Duodenal mucosa (tissue), 2 donors: Measurements from ENCODE around the gene GRAMD4.

Experiments used
- H3K27ac ChIP-seq: one replicate; pipeline ENCODE4 v1.7.0; 2013; ENCODE audit warnings: low read depth, low read length
- H3K27me3 ChIP-seq, 2 donors: one replicate each; pipeline ENCODE4 v1.7.0; 2013; ENCODE audit warnings: low read length in 2 of 2, control low read depth in 1 of 2; ENCODE audit not compliant: insufficient read depth in 2 of 2, control insufficient read depth in 1 of 2
- H3K36me3 ChIP-seq, 2 donors: one replicate each; pipeline ENCODE4 v1.7.0; 2013; ENCODE audit warnings: low read length in 2 of 2, control low read depth in 1 of 2; ENCODE audit not compliant: insufficient read depth in 2 of 2, control insufficient read depth in 1 of 2
- H3K4me1 ChIP-seq, 2 donors: one replicate each; pipeline ENCODE4 v1.7.0; 2013; ENCODE audit warnings: low read length in 2 of 2, control low read depth in 1 of 2; ENCODE audit not compliant: insufficient read depth in 2 of 2, control insufficient read depth in 1 of 2
- H3K4me3 ChIP-seq, 2 donors: one replicate each; pipeline ENCODE4 v1.7.0; 2013; ENCODE audit warnings: low read length in 2 of 2, low read depth in 1 of 2
- H3K9ac ChIP-seq, 2 donors: one replicate each; pipeline ENCODE4 v1.7.0; 2013; ENCODE audit warnings: low read length in 2 of 2, low read depth in 1 of 2
- H3K9me3 ChIP-seq, 2 donors: one replicate each; pipeline ENCODE4 v1.7.0; 2013; ENCODE audit warnings: low read length in 2 of 2, control low read depth in 1 of 2; ENCODE audit not compliant: control insufficient read depth in 1 of 2

GRAMD4 gene

GRCh38 chr22:46583571-46583970 is 36.6 kb upstream of the GRAMD4 start:
- Histone ChIP-seq H3K9me3 (no peaks in the 10 kb centered on the region), H3K4me1 (peaks cover 78 to 90% of the 10 kb centered on the region in 2 donors), H3K27me3 (no peaks in the 10 kb centered on the region), H3K4me3 (no peak overlapping the region), H3K9ac (no peak overlapping the region), H3K27ac (no peak overlapping the region), H3K36me3 (no peaks in the 10 kb centered on the region)

GRCh38 chr22:46584081-46584921 is 35.9 kb upstream of the GRAMD4 start:
- Histone ChIP-seq H3K27ac (no peak overlapping the region), H3K4me3 (no peak overlapping the region), H3K4me1 (peaks cover 71 to 83% of the 10 kb centered on the region in 2 donors), H3K27me3 (no peaks in the 10 kb centered on the region), H3K9ac (no peak overlapping the region), H3K9me3 (no peaks in the 10 kb centered on the region), H3K36me3 (no peaks in the 10 kb centered on the region)

- peaks cover 60 to 71% of the 10 kb centered on the region in 2 donors for H3K4me1 ChIP-seq
- H3K27ac ChIP-seq, result no peak overlapping the region
- no peaks in the 10 kb centered on the region for H3K9me3 ChIP-seq
- H3K4me3 ChIP-seq, result no peak overlapping the region
- no peaks in the 10 kb centered on the region for H3K36me3 ChIP-seq
- H3K9ac ChIP-seq, result peak overlapping the region in 1 of 2 donors; percentile 51
- H3K27me3 ChIP-seq, result no peaks in the 10 kb centered on the region
These were observed 34.7 kb upstream of the GRAMD4 start for GRCh38 chr22:46585340-46586122.

GRCh38 chr22:46586123-46586519 is 34.1 kb upstream of the GRAMD4 start:
- peaks cover 56 to 66% of the 10 kb centered on the region in 2 donors for H3K4me1 ChIP-seq
- H3K9me3 ChIP-seq, result no peaks in the 10 kb centered on the region
- peak overlapping the region in 1 of 2 donors; percentile 51 for H3K9ac ChIP-seq
- H3K4me3 ChIP-seq, result no peak overlapping the region
- H3K36me3 ChIP-seq, result no peaks in the 10 kb centered on the region
- H3K27me3 ChIP-seq, result no peaks in the 10 kb centered on the region
- H3K27ac ChIP-seq, result no peak overlapping the region

- H3K4me1 ChIP-seq, result peaks cover 52 to 62% of the 10 kb centered on the region in 2 donors
- H3K9ac ChIP-seq, result peak overlapping the region in 1 of 2 donors; percentile 33
- peak overlapping the region in 1 of 2 donors; percentile 54 for H3K4me3 ChIP-seq
- H3K9me3 ChIP-seq, result no peaks in the 10 kb centered on the region
- H3K36me3 ChIP-seq, result no peaks in the 10 kb centered on the region
- H3K27me3 ChIP-seq, result no peaks in the 10 kb centered on the region
- H3K27ac ChIP-seq, result no peak overlapping the region
These were observed 33.6 kb upstream of the GRAMD4 start for GRCh38 chr22:46586531-46587011.

- Histone ChIP-seq H3K4me3 (peak overlapping the region; percentile 40 to 54), H3K9ac (peak overlapping the region; percentile 33 to 51), H3K9me3 (no peaks in the 10 kb centered on the region), H3K4me1 (peaks cover 50 to 57% of the 10 kb centered on the region in 2 donors), H3K27ac (no peak overlapping the region), H3K36me3 (no peaks in the 10 kb centered on the region), H3K27me3 (no peaks in the 10 kb centered on the region)
These were observed 33.1 kb upstream of the GRAMD4 start for GRCh38 chr22:46587061-46587460.

GRCh38 chr22:46587492-46588278 is 32.5 kb upstream of the GRAMD4 start:
- Histone ChIP-seq H3K27me3 (no peaks in the 10 kb centered on the region), H3K9ac (peak overlapping the region; percentile 33 to 51), H3K9me3 (no peaks in the 10 kb centered on the region), H3K36me3 (no peaks in the 10 kb centered on the region), H3K27ac (peak overlapping the region; percentile 32), H3K4me3 (peak overlapping the region in 1 of 2 donors; percentile 40), H3K4me1 (peaks cover 48 to 51% of the 10 kb centered on the region in 2 donors)

GRCh38 chr22:46588279-46589140 is 31.7 kb upstream of the GRAMD4 start:
- H3K27ac ChIP-seq, result no peak overlapping the region
- no peaks in the 10 kb centered on the region for H3K27me3 ChIP-seq
- H3K36me3 ChIP-seq, result no peaks in the 10 kb centered on the region
- no peaks in the 10 kb centered on the region for H3K9me3 ChIP-seq
- H3K4me1 ChIP-seq, result peaks cover 44 to 45% of the 10 kb centered on the region in 2 donors
- no peak overlapping the region for H3K4me3 ChIP-seq
- no peak overlapping the region for H3K9ac ChIP-seq

GRCh38 chr22:46589141-46589748 is 30.9 kb upstream of the GRAMD4 start:
- peaks cover 38 to 41% of the 10 kb centered on the region in 2 donors for H3K4me1 ChIP-seq

More at GRCh38 chr22:46589141-46589748, 30.9 kb upstream of the GRAMD4 start:
- H3K36me3 ChIP-seq, result no peaks in the 10 kb centered on the region
- no peaks in the 10 kb centered on the region for H3K9me3 ChIP-seq
- no peak overlapping the region for H3K4me3 ChIP-seq
- H3K27me3 ChIP-seq, result no peaks in the 10 kb centered on the region
- no peak overlapping the region for H3K27ac ChIP-seq
- no peak overlapping the region for H3K9ac ChIP-seq
